IgD-negative memory B cell (primary cell): Measurements from ENCODE around the gene TPSG1. TPM values are rescaled to one million over a fixed set of nuclear protein-coding genes. Genes with fewer than 3 reads are reported as not detected.
"Not testable (repeated sequence)": the region's sequence is repeated elsewhere in the genome, so short reads cannot be mapped to it uniquely, and the experiment has no call there.

Experiments used
- H3K27ac Mint-ChIP-seq, 3 donors: one replicate each; pipeline ENCODE4 v1.8.0; 2020 to 2022; ENCODE audit warnings: mild to moderate bottlenecking in 3 of 3, mixed read lengths in 3 of 3, moderate library complexity in 1 of 3
- H3K27me3 Mint-ChIP-seq: one replicate; pipeline ENCODE4 v1.8.0; 2021; ENCODE audit warnings: mixed read lengths
- H3K36me3 Mint-ChIP-seq: one replicate; pipeline ENCODE4 v1.8.0; 2020; ENCODE audit warnings: mild to moderate bottlenecking, mixed read lengths
- H3K4me1 Mint-ChIP-seq, 3 donors: one replicate each; pipeline ENCODE4 v1.8.0; 2020 to 2022; ENCODE audit warnings: mixed read lengths in 3 of 3, mild to moderate bottlenecking in 1 of 3
- H3K4me3 Mint-ChIP-seq, 4 donors: one replicate each; pipeline ENCODE4 v1.8.0; 2020 to 2022; ENCODE audit warnings: mild to moderate bottlenecking in 4 of 4, mixed read lengths in 4 of 4, moderate library complexity in 3 of 4
- H3K9me3 Mint-ChIP-seq, 3 donors: one replicate each; pipeline ENCODE4 v1.8.0; 2020 to 2021; ENCODE audit warnings: mixed read lengths in 3 of 3, mild to moderate bottlenecking in 1 of 3
- polyA plus RNA-seq: library from polyadenylated mRNA; unstranded; fragments of 300-500 nt; fragmentation: Illumina TruSeq; gene quantifications from one replicate; pipeline ENCODE4 v1.2.3, GENCODE V29; 2021

The TPSG1 gene
- not detected for polyA plus RNA-seq

GRCh38 chr16:1225051-1225451 lies at the start of gene TPSG1:
Gene TPSG1, minus strand, starts transcription at chr16:1225268. Its CDS starts 16 bp downstream, at chr16:1225252.
- Mint-ChIP-seq H3K36me3 (no peaks in the 10 kb centered on the region), H3K4me1 (no peaks in the 10 kb centered on the region), H3K9me3 (no peaks in the 10 kb centered on the region), H3K4me3 (no peak within 1 kb of the TSS), H3K27me3 (peaks cover 3% of the 10 kb centered on the region), H3K27ac (no peak within 1 kb of the TSS)

DNA sequence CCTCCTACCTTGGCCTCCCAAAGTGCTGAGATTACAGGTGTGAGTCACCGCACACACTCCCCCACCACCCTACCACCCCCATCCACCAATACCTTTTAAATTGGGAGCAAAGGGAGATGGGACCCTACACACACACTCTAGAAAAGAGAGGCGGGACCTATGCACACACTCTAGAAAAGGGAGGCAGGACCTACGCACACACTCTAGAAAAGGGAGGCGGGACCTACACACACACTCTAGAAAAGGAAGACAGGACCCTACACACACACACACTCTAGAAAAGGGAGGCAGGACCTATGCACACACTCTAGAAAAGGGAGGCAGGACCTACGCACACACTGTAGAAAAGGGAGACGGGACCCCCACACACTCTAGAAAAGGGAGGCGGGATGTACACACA lies 49.7 kb upstream of the TPSG1 start:
- H3K27ac Mint-ChIP-seq: no peak overlapping the region
- H3K9me3 Mint-ChIP-seq: no peaks in the 10 kb centered on the region
- peaks cover 0 to 2% (median 0%) of the 10 kb centered on the region in 3 donors for H3K4me1 Mint-ChIP-seq
- peaks cover 8% of the 10 kb centered on the region for H3K27me3 Mint-ChIP-seq
- H3K4me3 Mint-ChIP-seq: no peak overlapping the region
- H3K36me3 Mint-ChIP-seq: no peaks in the 10 kb centered on the region

GRCh38 chr16:1273816-1274215 lies 48.7 kb upstream of the TPSG1 start:
- Mint-ChIP-seq H3K36me3 (no peaks in the 10 kb centered on the region), H3K27me3 (peaks cover 8% of the 10 kb centered on the region), H3K27ac (no peak overlapping the region), H3K4me1 (peaks cover 0 to 2% (median 0%) of the 10 kb centered on the region in 3 donors), H3K4me3 (no peak overlapping the region), H3K9me3 (no peaks in the 10 kb centered on the region)

DNA sequence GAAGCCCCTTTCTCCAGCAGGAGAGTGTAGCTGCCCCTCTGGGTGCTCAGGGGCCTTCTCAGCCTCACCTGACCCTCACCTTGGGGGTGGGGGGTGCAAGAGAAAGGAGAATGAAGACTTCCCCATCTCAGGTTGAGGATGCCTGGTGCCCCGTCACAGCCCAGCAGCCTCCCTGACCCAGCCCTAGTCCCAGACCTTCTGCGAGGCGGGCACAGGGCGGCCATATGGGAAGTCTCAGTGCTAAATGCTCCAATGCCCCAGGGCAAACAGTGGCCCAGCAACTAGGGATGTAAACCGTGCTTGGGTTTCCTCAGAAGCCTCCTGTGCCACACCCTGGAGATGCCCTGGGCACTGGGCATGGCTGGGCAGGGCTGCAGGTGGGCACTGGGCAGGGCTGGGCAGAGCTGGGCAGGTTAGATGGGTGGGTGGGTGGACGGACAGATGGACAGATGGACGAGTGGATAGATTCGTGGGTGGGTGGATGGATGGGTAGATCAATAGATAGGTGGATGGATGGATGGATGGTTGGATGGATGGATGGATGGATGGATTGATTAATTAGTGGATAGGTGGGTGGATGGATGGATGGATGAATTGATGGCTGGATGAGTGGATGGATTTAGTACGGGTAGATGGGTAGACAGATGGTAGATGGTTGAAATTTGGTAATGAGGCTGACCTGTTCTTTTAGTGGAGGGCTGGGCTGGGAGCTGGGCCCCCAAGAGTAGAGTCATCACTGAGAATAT lies 47.6 kb upstream of the TPSG1 start:
- Mint-ChIP-seq H3K9me3 (no peaks in the 10 kb centered on the region), H3K4me3 (no peak overlapping the region), H3K4me1 (peaks cover 0 to 2% (median 0%) of the 10 kb centered on the region in 3 donors), H3K27me3 (peaks cover 8% of the 10 kb centered on the region), H3K27ac (no peak overlapping the region), H3K36me3 (no peaks in the 10 kb centered on the region)

DNA sequence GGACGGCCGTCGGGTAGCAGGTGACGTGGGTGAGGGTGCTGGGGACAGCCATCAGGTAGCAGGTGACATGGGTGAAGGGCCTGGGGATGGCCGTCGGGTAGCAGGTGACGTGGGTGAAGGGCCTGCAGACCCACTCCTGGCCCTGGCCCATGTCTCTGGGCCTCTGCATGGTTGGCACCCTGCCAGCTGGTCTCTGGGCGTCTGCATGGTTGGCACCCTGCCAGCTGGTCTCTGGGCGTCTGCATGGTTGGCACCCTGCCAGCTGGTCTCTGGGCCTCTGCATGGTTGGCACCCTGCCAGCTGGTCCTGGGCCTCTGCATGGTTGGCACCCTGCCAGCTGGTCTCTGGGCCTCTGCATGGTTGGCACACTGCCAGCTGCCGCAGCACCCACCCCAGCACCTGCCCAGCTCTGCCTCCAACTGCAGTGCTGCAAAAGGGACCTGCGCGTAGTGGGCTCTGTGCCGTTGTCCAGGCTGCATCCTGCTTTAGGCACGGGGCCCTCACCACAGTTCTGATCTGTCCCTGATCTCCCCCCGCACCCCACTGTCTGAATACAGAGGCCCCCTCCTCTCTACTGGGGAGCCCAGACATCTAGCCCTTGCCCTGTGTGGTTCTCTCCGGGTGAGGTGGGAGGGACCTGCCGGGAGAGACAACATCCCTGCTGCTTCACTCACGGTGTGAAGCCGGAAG lies 46.8 kb upstream of the TPSG1 start:
- not testable (repeated sequence) for H3K4me1 Mint-ChIP-seq, H3K4me3 Mint-ChIP-seq, H3K27ac Mint-ChIP-seq, H3K27me3 Mint-ChIP-seq, H3K36me3 Mint-ChIP-seq, H3K9me3 Mint-ChIP-seq

GRCh38 chr16:1271380-1271723 lies 46.3 kb upstream of the TPSG1 start:
- peaks cover 0 to 2% (median 0%) of the 10 kb centered on the region in 3 donors for H3K4me1 Mint-ChIP-seq
- H3K9me3 Mint-ChIP-seq: no peaks in the 10 kb centered on the region
- peaks cover 8% of the 10 kb centered on the region for H3K27me3 Mint-ChIP-seq
- no peaks in the 10 kb centered on the region for H3K36me3 Mint-ChIP-seq
- peak overlapping the region in 1 of 4 donors; percentile 43 for H3K4me3 Mint-ChIP-seq
- H3K27ac Mint-ChIP-seq: no peak overlapping the region

DNA sequence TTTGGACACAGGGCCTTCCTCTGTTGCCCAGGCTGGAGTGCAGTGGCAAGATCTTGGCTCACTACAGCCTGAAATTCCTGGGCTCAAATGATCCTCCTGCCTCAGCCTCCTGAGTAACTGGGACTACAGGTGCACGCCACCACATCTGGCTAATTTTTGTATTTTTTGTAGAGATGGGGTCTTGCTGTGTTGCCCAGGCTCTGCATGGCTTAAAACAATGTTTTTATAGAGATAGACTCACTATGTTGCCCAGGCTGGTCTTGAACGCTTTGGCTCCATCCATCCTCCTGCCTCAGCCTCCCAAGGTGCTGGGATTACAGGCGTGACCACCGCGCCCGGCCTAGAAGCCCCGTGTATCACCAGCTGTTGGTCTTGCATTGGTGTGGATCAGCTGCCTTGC lies 44.4 kb upstream of the TPSG1 start:
- H3K4me3 Mint-ChIP-seq, H3K27me3 Mint-ChIP-seq, H3K9me3 Mint-ChIP-seq, H3K27ac Mint-ChIP-seq, H3K4me1 Mint-ChIP-seq, H3K36me3 Mint-ChIP-seq: not testable (repeated sequence)

- Mint-ChIP-seq H3K9me3 (no peaks in the 10 kb centered on the region), H3K36me3 (no peaks in the 10 kb centered on the region), H3K27me3 (peaks cover 10% of the 10 kb centered on the region), H3K4me3 (no peak overlapping the region), H3K27ac (no peak overlapping the region), H3K4me1 (no peaks in the 10 kb centered on the region)
Measured at GRCh38 chr16:1265826-1266225, 40.8 kb upstream of the TPSG1 start.

DNA sequence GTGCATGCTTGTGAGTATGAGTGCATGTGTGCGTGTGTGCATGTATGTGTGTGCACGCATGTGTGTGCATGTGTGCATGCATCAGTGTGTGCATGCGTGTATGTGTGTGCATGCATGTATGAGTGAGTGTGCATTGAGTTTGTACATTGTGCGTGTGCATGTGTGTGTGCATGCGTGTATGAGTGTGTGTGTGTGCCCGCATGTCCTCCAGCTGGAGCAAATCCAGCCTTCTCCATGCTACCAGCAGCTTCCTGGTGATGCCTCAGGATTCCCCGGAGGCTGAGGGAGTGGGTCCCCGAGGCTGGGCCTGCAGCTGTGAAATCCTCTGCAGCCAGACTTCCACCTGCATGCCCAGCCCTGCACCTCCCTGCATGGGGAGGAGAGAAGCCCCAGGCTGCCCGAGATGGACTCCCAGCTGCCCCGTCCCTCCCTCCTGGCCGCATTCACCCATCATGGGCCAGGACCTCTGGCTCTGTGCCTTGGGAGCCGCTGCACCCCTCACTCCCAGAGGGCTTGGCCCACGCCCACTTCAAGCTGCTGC lies 40.1 kb upstream of the TPSG1 start:
- H3K4me3 Mint-ChIP-seq: no peak overlapping the region
- H3K9me3 Mint-ChIP-seq: no peaks in the 10 kb centered on the region
- no peak overlapping the region for H3K27ac Mint-ChIP-seq
- H3K27me3 Mint-ChIP-seq: peaks cover 15% of the 10 kb centered on the region
- H3K4me1 Mint-ChIP-seq: no peaks in the 10 kb centered on the region
- H3K36me3 Mint-ChIP-seq: no peaks in the 10 kb centered on the region

- Mint-ChIP-seq H3K9me3 (no peaks in the 10 kb centered on the region), H3K27ac (no peak overlapping the region), H3K36me3 (no peaks in the 10 kb centered on the region), H3K4me1 (no peaks in the 10 kb centered on the region), H3K27me3 (peaks cover 17% of the 10 kb centered on the region), H3K4me3 (no peak overlapping the region)
Measured at GRCh38 chr16:1264345-1265089, 39.4 kb upstream of the TPSG1 start.

DNA sequence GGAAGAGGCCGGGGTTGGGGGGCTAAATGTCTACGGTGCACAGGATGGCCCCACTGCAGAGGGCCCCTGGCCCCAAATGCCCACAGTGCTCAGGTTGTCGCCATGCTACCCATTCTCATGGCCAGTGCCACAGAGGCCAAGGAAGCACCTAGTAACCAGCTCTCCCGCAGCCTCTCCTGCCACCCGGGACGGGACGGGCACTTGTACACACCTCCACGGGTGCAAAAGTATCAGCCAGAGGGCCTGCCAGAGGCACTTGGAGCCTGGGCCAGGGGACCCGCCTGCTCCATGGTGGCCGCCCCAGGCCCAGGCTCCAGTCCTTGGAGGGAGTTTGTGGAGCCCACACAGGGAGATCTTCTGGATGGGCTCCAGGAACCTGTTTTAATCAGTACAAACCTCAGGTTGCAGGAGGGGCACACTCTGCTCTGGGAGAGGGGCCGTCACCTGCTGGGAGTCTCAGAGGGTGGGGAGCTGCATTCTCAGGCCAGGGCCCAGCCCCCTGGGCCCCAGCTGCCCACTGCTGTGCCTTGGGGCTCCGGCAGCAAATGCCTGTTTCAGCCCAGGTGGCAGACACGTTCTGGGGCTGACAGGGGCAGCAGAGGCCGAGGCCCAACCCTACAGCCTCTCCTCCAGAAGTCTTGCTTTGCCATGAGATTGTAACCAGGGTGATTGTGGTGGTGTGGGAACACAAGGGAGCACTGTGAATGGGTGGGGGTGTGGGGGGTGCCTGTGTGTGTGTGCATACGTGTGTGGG lies 38.7 kb upstream of the TPSG1 start:
- H3K27ac Mint-ChIP-seq: no peak overlapping the region
- no peak overlapping the region for H3K4me3 Mint-ChIP-seq

GRCh38 chr16:1262846-1263221 lies 37.8 kb upstream of the TPSG1 start:
- Mint-ChIP-seq H3K9me3 (no peaks in the 10 kb centered on the region), H3K4me1 (peaks cover 0 to 4% (median 0%) of the 10 kb centered on the region in 3 donors), H3K27ac (no peak overlapping the region), H3K36me3 (no peaks in the 10 kb centered on the region), H3K4me3 (no peak overlapping the region), H3K27me3 (peaks cover 22% of the 10 kb centered on the region)

More for the DNA sequence above, 38.7 kb upstream of the TPSG1 start:
- Mint-ChIP-seq H3K27me3 (peaks cover 22% of the 10 kb centered on the region), H3K36me3 (no peaks in the 10 kb centered on the region), H3K9me3 (no peaks in the 10 kb centered on the region), H3K4me1 (peaks cover 0 to 4% (median 0%) of the 10 kb centered on the region in 3 donors)

GRCh38 chr16:1262210-1262845 lies 37.3 kb upstream of the TPSG1 start:
- H3K4me3 Mint-ChIP-seq: peak overlapping the region in 2 of 4 donors; percentile 5 to 56
- H3K9me3 Mint-ChIP-seq: no peaks in the 10 kb centered on the region
- no peaks in the 10 kb centered on the region for H3K36me3 Mint-ChIP-seq
- H3K27ac Mint-ChIP-seq: no peak overlapping the region
- H3K4me1 Mint-ChIP-seq: peaks cover 0 to 4% (median 0%) of the 10 kb centered on the region in 3 donors
- peaks cover 22% of the 10 kb centered on the region for H3K27me3 Mint-ChIP-seq

GRCh38 chr16:1261131-1261892 lies 36.2 kb upstream of the TPSG1 start:
- Mint-ChIP-seq H3K27me3 (peaks cover 26% of the 10 kb centered on the region), H3K27ac (no peak overlapping the region), H3K9me3 (no peaks in the 10 kb centered on the region), H3K36me3 (no peaks in the 10 kb centered on the region), H3K4me1 (peaks cover 0 to 4% (median 0%) of the 10 kb centered on the region in 3 donors), H3K4me3 (no peak overlapping the region)
